ENCODE measurements around the gene UNC79.
A peak's percentile ranks its signal among the peaks of the same experiment; 100 is the strongest.

The UNC79 gene

GRCh38 chr14:93548102-93548843, 117.5 kb downstream of the UNC79 start:
- DNase-seq (ENCODE audit: low spot score) = no peak

GRCh38 chr14:93549595-93549994, 118.9 kb downstream of the UNC79 start:
- DNase-seq (ENCODE audit: low spot score) = no peak

GRCh38 chr14:93564918-93565317, 134.2 kb downstream of the UNC79 start:
- DNase-seq (ENCODE audit: low spot score) = no peak

- no peak for DNase-seq (ENCODE audit: low spot score)
Observed at GRCh38 chr14:93566065-93566693, 135.4 kb downstream of the UNC79 start.

- DNase-seq (ENCODE audit: low spot score) = no peak
Observed at GRCh38 chr14:93571275-93571674, 140.5 kb downstream of the UNC79 start.

GRCh38 chr14:93579178-93579577, 148.4 kb downstream of the UNC79 start:
- DNase-seq (ENCODE audit: low spot score) = no peak

- DNase-seq (ENCODE audit: low spot score) = no peak
Observed at GRCh38 chr14:93582516-93582915, 151.8 kb downstream of the UNC79 start.

- DNase-seq (ENCODE audit: low spot score) = no peak
Observed at GRCh38 chr14:93587330-93587729, 156.6 kb downstream of the UNC79 start.

GRCh38 chr14:93591506-93591905, 160.8 kb downstream of the UNC79 start:
- no peak for DNase-seq (ENCODE audit: low spot score)

- DNase-seq (ENCODE audit: low spot score) = no peak
Observed at GRCh38 chr14:93592786-93593185, 162.0 kb downstream of the UNC79 start.

GRCh38 chr14:93606091-93606490, 175.4 kb downstream of the UNC79 start:
- no peak for DNase-seq (ENCODE audit: low spot score)

- peak; percentile 25 for DNase-seq (ENCODE audit: low spot score)
Observed at GRCh38 chr14:93619176-93619793, 188.5 kb downstream of the UNC79 start.

- DNase-seq (ENCODE audit: low spot score) = no peak
Observed at GRCh38 chr14:93628048-93628447, 197.3 kb downstream of the UNC79 start.

- DNase-seq (ENCODE audit: low spot score) = no peak
Observed at GRCh38 chr14:93629643-93630042, 198.9 kb downstream of the UNC79 start.

- DNase-seq (ENCODE audit: low spot score) = no peak
Observed at GRCh38 chr14:93638790-93639189, 208.1 kb downstream of the UNC79 start.

- DNase-seq (ENCODE audit: low spot score) = no peak
Observed at GRCh38 chr14:93643127-93643526, 212.4 kb downstream of the UNC79 start.

- DNase-seq (ENCODE audit: low spot score) = no peak
Observed at GRCh38 chr14:93643676-93644075, 212.9 kb downstream of the UNC79 start.

GRCh38 chr14:93645200-93645599, 214.5 kb downstream of the UNC79 start:
- DNase-seq (ENCODE audit: low spot score) = no peak

GRCh38 chr14:93648440-93649168, 217.9 kb downstream of the UNC79 start:
- DNase-seq (ENCODE audit: low spot score) = no peak

GRCh38 chr14:93654599-93654998, 223.9 kb downstream of the UNC79 start:
- DNase-seq (ENCODE audit: low spot score) = no peak

GRCh38 chr14:93655078-93655750, 224.5 kb downstream of the UNC79 start:
- DNase-seq (ENCODE audit: low spot score) = peak; percentile 19

GRCh38 chr14:93657875-93658274, 227.1 kb downstream of the UNC79 start:
- no peak for DNase-seq (ENCODE audit: low spot score)

Measured in AG08396 (cell line).